Tibial nerve (tissue), 4 donors: Measurements from ENCODE around the gene ZNF669. TPM values are rescaled to one million over a fixed set of nuclear protein-coding genes. Genes with fewer than 3 reads are reported as not detected.

Source experiments
- DNase-seq, 2 donors: peaks; one replicate each; pipeline ENCODE4 v3.0.0-alpha.2; 2019; ENCODE audit warnings: low spot score in 2 of 2
- H3K27ac ChIP-seq, 4 donors: fragments of 200-600 bp; sonication (generic) in 3 of 4; one replicate each; pipeline ENCODE4 v1.5.1; 2017 to 2019; ENCODE audit warnings: mild to moderate bottlenecking in 1 of 4
- H3K27me3 ChIP-seq, 2 donors: fragments of 200-600 bp; sonication (generic) in 1 of 2; one replicate each; pipeline versions ENCODE4 v1.5.1 to v1.6.0; 2017 to 2019
- H3K36me3 ChIP-seq, 3 donors: fragments of 200-600 bp; sonication (generic); one replicate each; pipeline ENCODE4 v1.5.1; 2018 to 2019
- H3K4me1 ChIP-seq, 4 donors: fragments of 200-600 bp; sonication (generic) in 3 of 4; one replicate each; pipeline ENCODE4 v1.5.1; 2017 to 2019
- H3K4me3 ChIP-seq, 4 donors: fragments of 200-600 bp; sonication (generic) in 3 of 4; one replicate each; pipeline ENCODE4 v1.5.1; 2017 to 2019; ENCODE audit warnings: mild to moderate bottlenecking in 1 of 4, moderate library complexity in 1 of 4
- H3K9me3 ChIP-seq, 4 donors: fragments of 200-600 bp; sonication (generic) in 3 of 4; one replicate each; pipeline ENCODE4 v1.5.1; 2017 to 2019
- EP300 ChIP-seq, 2 donors: sonication (generic); formaldehyde crosslinking; IDR thresholded peaks; one replicate each; pipeline ENCODE4 v1.6.1; 2017; ENCODE audit warnings: antibody characterized with exemption in 2 of 2, mild to moderate bottlenecking in 1 of 2
- POLR2A ChIP-seq, 2 donors: fragments of 450-650 bp; IDR thresholded peaks; one replicate each; pipeline ENCODE4 v1.6.1; 2017; ENCODE audit warnings: antibody characterized with exemption in 2 of 2, mild to moderate bottlenecking in 2 of 2, moderate library complexity in 2 of 2
- WGBS, 2 donors: methylation state at CpG; one replicate each; pipeline ENCODE4 v1.1.5; 2018; 5-methylcytosine and 5-hydroxymethylcytosine counted together
- total RNA-seq, 4 donors: library from RNA; depleted of rRNA; stranded (reverse); fragments of >200 nt; gene quantifications; one replicate each; pipeline ENCODE4 v1.1.0, GENCODE V29; 2016
- TF ChIP-seq, protein P1 (sequence below), 5 experiments: fragments of 200-600 bp in 3 of 5; fragments of 450-650 bp in 2 of 5; sonication (generic) in 3 of 5; IDR thresholded peaks; one replicate each; pipeline ENCODE4 v1.5.1; 2016 to 2019; ENCODE audit warnings: antibody characterized with exemption in 5 of 5, mild to moderate bottlenecking in 3 of 5, moderate library complexity in 2 of 5

ZNF669 gene
- total RNA-seq, 4 donors from 2014 or later: 6.0 to 12.2 (median 8.7) TPM

DNA sequence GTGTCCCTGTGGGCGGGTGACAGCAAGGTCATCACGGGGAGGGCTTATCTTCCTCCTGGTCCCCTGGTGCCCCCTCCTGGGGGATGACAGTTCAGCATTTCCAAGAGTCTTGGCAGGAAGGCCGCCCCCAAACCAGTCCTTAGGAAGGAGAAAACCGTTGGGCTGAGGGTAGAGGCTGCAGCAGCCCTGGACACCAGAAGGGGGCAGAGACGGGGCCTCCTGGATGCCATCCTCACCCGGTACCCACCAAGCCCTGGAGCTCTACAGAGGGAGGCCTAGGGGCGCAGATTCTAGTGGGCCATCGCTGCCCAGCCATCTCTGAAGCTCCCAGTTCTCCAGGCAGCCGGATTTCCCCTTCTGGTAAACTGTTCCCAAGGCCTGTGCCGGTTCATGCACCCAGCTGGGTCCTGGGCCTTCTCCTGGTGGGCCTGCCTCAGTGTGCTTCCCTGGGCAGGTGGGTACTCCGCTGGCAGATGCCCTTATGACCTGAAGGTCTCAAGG lies 14.8 kb upstream of the ZNF669 start:
- no peaks in the 10 kb centered on the region for H3K27me3 ChIP-seq
- TF ChIP-seq, protein P1, sequence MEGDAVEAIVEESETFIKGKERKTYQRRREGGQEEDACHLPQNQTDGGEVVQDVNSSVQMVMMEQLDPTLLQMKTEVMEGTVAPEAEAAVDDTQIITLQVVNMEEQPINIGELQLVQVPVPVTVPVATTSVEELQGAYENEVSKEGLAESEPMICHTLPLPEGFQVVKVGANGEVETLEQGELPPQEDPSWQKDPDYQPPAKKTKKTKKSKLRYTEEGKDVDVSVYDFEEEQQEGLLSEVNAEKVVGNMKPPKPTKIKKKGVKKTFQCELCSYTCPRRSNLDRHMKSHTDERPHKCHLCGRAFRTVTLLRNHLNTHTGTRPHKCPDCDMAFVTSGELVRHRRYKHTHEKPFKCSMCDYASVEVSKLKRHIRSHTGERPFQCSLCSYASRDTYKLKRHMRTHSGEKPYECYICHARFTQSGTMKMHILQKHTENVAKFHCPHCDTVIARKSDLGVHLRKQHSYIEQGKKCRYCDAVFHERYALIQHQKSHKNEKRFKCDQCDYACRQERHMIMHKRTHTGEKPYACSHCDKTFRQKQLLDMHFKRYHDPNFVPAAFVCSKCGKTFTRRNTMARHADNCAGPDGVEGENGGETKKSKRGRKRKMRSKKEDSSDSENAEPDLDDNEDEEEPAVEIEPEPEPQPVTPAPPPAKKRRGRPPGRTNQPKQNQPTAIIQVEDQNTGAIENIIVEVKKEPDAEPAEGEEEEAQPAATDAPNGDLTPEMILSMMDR (IDR thresholded peaks at IDR 0.05): no peak
- TF ChIP-seq EP300 (IDR thresholded peaks at IDR 0.05): no peak
- TF ChIP-seq POLR2A (IDR thresholded peaks at IDR 0.05): no peak
- H3K4me3 ChIP-seq: no peak overlapping the region
- no peak for DNase-seq
- WGBS, 2 donors: 57 to 65% methylated on average over 8 to 9 of the region's 11 CpGs
- no peak overlapping the region for H3K27ac ChIP-seq
- H3K36me3 ChIP-seq: no peaks in the 10 kb centered on the region
- peaks cover 0 to 3% (median 0%) of the 10 kb centered on the region in 4 donors for H3K9me3 ChIP-seq
- no peaks in the 10 kb centered on the region for H3K4me1 ChIP-seq

DNA sequence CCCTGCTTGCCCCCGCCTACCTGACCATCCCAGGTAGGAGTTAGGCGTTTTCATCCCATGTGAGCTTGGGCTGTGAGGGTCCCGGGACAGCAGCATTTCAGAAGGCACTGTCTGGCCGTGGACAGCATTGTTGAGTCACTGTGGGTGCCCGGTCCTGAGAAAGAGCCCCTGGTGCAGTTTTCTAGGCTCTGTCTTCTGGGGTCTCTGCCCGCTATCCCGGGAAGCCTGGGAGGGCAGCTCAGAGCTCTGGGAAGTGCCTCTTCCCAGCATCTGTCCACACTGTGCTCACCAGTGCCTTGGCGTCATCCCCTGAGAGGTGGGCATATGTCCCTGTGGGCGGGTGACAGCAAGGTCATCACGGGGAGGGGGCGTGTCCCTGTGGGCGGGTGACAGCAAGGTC lies 11.4 kb upstream of the ZNF669 start:
- H3K4me3 ChIP-seq: no peak overlapping the region
- peaks cover 0 to 17% (median 7%) of the 10 kb centered on the region in 4 donors for H3K4me1 ChIP-seq
- no peaks in the 10 kb centered on the region for H3K27me3 ChIP-seq
- DNase-seq: no peak
- no peak for TF ChIP-seq EP300 (IDR thresholded peaks at IDR 0.05)
- no peak for TF ChIP-seq POLR2A (IDR thresholded peaks at IDR 0.05)
- TF ChIP-seq, protein P1 (IDR thresholded peaks at IDR 0.05): no peak
- no peak overlapping the region for H3K27ac ChIP-seq
- H3K9me3 ChIP-seq: no peaks in the 10 kb centered on the region
- H3K36me3 ChIP-seq: no peaks in the 10 kb centered on the region
- WGBS, 2 donors: 88 to 92% methylated on average over 9 to 11 of the region's 12 CpGs

DNA sequence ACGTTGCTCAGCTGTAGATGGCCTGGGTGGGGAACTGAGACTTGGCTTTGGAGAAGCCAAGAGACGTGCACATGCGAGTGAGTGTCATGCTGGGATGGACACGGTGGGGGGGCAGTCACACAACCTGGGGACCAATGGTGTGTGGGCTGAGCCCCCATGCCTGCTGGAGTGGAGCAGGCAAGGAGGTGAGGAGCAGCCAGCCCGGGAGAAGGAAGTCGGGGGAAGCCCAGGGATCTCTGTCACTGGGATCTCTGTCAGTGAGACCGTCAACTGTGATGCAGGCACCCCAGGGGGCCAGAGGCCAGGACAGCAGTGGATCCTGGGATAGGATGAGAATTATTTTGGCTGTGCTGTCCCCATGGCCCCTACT lies 11.0 kb upstream of the ZNF669 start:
- Histone ChIP-seq H3K4me3 (no peak overlapping the region), H3K9me3 (no peaks in the 10 kb centered on the region), H3K36me3 (no peaks in the 10 kb centered on the region), H3K27me3 (no peaks in the 10 kb centered on the region), H3K4me1 (peaks cover 0 to 22% (median 8%) of the 10 kb centered on the region in 4 donors), H3K27ac (no peak overlapping the region)
- no peak for DNase-seq
- TF ChIP-seq, protein P1 (IDR thresholded peaks at IDR 0.05): no peak
- TF ChIP-seq POLR2A (IDR thresholded peaks at IDR 0.05) (no peak), EP300 (IDR thresholded peaks at IDR 0.05) (no peak)
- WGBS, 2 donors: 60 to 76% methylated on average over 7 of the region's 7 CpGs

DNA sequence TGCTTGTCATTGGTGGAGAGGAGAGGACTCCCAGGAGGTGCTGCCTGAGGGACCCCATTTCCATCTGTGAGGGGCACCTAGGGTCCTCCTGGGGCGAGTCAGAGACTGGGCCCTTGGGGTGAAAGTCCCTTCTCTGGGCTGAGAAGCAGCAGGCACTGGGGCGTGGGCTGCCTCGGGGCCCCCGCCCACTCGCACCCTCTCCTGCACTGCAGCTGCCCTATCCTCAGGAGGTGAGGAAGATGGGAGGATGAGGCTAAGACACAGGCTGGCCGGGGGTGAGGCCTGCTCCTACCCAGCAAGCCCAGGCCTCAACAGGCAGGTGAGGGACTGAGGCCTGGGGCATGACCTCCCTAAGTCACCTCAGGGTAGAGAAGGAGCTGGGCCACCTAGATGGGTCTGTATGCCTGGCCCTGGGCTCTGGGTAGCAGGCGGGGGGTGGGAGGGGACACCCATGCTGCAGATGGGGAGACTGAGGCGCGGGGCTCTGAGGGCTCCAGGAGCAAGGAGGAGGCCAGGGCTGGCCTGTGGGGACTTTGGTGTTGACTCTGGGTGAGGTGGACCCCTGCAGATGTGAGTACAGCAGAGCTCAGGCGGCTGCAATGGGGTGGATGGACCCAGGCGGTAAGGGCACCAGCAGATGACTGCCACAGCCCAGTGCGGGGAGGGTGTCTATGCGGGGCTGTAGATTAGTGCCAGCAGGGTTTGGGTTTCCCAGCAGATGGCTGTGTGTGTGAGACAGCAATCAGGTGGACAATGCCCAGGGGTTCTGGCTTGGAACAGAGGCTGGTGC lies 10.4 kb upstream of the ZNF669 start:
- Histone ChIP-seq H3K9me3 (no peaks in the 10 kb centered on the region), H3K27me3 (no peaks in the 10 kb centered on the region), H3K36me3 (no peaks in the 10 kb centered on the region), H3K4me1 (peaks cover 0 to 22% (median 8%) of the 10 kb centered on the region in 4 donors), H3K27ac (no peak overlapping the region), H3K4me3 (no peak overlapping the region)
- 86 to 97% methylated on average over 13 of the region's 13 CpGs for WGBS, 2 donors
- TF ChIP-seq, protein P1 (IDR thresholded peaks at IDR 0.05): no peak
- no peak for TF ChIP-seq POLR2A (IDR thresholded peaks at IDR 0.05)
- no peak for TF ChIP-seq EP300 (IDR thresholded peaks at IDR 0.05)
- DNase-seq: no peak

DNA sequence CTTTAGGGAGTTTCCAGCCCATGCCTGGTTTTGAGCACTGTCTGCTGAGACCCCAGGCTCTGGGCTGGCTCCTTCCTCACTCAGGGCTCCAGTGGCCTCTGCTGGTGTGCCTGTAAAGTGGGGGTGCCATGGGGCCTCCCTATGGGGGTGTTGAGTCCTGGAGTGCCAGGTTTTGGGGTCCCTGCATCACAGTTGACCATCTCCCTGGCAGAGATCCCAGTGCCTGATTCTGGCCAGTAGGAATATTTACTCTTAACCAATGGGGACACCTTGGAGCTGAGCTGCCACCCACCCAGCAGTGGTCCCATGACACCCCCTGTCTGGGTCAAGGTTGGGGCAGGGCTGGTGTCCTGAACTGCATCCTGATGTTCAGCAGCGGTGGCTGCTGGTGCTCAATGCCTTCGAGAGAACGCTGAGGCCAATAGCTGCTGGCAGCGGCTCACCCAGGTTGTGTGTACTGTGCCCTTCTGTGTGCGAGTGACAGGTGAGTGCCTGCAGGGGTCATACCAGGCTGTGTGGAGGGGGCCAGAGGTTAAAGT lies 9.6 kb upstream of the ZNF669 start:
- TF ChIP-seq POLR2A (IDR thresholded peaks at IDR 0.05) (no peak), EP300 (IDR thresholded peaks at IDR 0.05) (no peak)
- TF ChIP-seq, protein P1 (IDR thresholded peaks at IDR 0.05): no peak
- no peak for DNase-seq
- H3K27ac ChIP-seq: no peak overlapping the region
- no peak overlapping the region for H3K4me3 ChIP-seq
- 90 to 94% methylated on average over 5 of the region's 5 CpGs for WGBS, 2 donors
- peaks cover 0 to 22% (median 8%) of the 10 kb centered on the region in 4 donors for H3K4me1 ChIP-seq
- no peaks in the 10 kb centered on the region for H3K27me3 ChIP-seq
- no peaks in the 10 kb centered on the region for H3K36me3 ChIP-seq
- H3K9me3 ChIP-seq: no peaks in the 10 kb centered on the region
